RKO (cell line): ENCODE results near the gene OLFML2B.

Source experiments
- DNase-seq: peaks from one replicate; pipeline ENCODE4 v3.0.0-alpha.2; 2016; ENCODE audit warnings: low spot score

Gene OLFML2B

DNA sequence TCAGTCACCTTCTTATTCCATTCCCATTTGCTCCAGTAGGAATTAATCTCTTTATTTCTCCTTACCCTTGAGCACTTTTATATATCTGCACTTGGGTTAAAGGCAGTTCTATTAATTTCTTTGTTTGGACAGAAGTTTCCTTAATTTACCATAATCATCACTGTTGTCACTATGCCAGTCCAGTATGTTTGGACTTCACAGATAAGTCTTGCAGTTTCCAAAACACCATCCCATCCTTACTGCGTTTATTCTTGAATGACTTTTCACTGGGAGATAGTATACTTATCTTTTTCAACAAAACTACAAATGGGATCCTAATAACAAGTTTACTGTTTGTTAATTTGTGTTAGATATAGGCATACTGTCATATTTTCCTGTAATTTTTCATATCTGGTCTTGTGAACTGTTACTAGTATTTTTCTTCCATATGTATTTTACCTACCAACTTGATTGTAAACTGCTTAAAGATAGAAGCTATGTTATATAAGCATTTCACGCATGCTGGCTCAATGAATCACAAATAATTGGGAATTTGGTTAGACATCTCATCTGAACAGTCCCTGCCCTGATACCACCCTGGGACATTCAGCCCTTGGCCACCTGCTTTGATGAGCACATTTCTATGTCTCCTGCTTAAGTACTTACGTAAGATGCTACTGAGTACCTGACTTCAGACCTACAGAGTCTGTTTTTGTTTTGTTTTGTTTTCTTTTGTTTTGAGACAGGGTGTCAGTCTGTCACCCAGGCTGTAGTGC, 78.2 kb downstream of the OLFML2B start:
- DNase-seq = no peak

DNA sequence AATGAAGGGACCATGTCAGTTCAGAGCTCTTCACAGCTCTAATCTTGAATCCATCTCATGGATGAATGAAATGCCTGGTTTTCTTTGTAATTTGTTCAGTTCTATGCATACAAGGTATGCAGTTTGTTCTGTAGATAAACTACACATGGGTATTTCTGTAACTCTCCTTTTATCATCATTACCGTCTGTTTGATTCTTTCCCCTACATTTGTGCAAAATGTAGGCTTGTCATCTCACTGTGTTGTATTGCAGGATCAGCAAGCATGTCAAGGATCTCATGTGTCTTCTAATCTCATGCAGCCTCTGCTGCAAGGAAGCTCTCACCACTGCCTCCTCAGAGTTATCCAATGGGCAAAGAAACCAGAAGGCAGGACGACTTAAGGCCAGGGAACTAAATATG, 79.3 kb downstream of the OLFML2B start:
- DNase-seq = no peak

DNA sequence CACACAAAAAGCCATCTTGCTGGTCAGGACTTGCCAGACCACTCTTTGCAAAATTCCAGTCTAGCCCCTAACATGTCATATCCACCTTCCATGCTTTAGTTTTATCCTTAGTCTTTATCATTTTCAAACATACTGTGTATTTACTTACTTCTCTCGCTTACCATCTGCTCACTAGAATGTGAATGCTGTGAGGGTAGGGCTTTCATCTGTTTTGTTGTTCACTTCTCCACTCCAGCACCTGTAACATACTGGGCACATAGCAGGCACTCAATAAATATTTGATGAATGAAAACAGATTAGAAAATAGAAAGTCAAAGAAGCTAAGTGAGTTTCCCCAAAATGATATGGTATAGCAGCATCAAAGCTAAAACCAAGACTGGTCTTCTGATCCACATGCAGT, 79.9 kb downstream of the OLFML2B start:
- DNase-seq = no peak

DNA sequence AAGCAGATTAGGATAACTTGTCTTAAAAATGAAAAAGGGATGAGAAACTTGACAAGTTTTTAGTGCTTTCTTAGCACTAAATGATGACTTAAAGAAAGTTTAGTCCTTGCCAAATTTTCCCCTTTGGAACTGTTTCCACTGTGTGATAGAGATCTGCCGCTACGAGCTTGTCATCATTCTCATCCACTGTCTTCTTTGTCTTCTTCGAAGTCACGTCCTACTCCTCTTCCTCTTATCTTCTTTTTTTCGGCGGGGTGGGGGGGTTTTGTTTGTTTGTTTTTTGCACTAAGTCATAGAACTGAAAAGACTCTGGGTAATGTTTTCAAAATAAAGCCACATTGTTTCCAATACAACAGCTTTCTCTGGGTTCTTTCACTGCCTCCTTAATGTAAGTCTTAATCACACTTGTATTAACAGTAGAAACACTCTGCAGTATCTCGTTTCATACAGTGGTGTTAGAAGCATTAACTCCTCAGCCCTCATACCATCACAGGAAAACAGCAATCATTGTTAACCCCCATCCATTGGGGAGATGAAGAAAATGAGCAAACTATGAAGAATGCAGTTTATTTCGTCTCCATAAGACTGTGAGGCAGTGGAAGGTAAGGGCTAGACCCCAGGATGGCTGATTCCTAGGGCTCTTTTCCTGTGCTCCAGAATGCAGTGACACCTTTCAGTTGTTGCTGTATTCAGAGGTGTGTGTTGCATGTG, 81.8 kb downstream of the OLFML2B start:
- no peak for DNase-seq

DNA sequence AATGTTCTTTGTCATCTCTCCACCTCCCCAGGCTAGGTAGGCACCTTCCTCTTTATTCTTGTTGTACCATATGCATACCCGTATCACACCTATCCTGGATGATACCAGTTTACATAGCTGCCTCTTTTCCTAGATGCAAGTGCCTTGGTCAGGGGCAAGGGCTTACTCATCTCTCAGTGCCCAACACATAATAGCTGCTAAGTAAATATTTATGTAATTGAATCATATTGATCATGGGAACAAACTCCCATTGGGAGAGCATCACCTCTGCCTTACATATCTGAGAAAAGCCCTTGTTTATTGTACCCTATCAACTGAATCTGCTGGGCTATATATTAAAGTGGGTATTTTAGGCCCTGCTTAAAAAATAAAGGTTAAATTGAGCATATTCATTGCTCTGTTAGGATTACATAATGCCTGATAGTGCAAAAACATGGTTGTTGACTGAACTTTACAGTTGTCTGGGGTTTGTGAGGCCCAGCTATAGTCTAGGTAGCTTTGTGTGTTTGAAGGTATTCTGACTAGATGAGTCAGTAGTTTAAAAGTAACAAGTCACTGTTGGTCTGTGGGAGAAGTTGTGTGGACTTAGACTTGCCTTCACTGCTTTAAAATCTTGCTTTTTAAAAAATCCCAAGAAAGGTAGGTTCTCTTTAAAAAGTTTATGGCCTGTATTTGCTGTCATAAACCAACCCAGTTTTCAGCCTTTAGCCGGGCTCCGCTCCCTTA, 82.6 kb downstream of the OLFML2B start:
- DNase-seq = no peak

DNA sequence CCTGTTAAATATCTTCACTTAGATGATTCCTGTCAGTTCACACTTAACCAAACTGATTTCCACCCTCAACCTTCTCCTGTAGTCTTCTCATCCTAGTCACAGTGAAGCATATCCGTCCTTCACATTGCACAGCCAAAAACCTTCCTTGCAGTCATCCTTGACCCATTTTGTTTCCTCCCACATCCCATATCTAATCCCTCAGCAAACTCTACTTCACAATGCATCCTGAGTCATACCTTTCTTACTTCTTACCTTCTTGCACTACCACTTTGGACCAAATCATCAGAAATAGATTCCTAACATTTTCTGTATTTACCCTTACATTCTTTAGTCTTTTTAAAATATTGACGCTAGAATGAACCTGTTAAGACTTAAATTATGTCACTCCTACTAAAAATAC, 86.9 kb downstream of the OLFML2B start:
- no peak for DNase-seq

DNA sequence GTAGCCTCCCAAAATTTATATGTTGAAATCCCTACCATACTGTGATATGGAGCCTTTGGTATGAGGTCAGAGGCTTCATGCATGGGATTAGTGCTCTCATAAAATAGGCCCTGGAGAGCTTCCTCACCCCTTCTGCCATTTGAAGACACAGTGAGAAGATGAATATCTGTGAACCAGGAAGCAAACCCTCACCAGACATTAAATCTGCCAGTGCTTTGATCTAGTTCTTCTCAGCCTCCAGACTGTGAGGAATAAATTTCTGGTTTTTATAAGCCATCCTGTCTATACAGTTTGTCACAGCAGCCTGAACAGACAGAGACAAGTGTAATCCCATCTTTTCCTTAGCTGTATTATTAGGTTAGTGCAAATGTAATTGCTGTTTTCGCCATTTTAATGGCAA, 88.4 kb downstream of the OLFML2B start:
- DNase-seq = no peak

DNA sequence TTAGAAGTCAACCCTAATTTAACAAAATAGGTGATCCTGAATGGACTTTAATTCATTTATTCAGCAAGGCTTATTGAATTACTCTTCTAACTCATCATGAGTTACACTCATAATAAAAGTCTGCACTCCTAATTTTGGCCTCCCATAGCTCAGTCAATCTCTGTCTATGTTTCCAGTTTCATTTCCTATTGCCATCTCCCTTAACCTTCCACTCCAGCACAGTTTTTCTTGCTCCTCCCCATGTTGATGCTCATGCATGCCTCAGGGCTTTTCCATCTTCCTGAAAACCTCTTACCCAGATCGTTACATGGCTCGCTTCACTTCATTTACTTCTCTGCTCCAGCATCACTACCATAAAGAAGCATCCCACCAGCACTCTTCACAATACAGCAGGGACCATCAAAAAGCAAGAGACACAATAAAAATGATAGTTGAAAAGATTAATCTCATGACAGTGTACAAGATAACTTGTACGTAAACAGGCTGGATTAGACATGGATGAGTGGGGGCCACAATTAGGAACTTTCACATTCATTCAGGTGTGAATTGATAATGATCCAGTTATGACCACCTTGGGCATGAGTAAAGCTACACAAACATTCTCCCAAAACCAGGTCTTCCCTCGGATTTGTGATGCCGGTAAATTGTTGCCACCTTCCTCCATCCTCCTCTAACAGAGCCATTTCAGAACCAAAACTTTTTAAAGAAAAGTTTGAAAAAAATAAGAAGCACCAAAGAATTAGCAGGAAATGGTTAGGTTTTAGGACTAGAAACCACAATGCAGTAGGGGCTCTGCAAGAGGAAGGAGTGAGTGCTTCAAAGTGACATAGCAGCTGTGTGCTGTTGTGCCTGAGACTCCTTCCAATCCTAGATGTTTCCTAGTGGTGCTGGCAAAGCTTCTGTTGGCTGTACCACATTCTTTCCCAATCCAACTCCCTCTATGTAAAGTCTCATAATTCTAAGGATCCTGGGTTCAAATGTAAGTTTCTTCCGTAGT, 89.8 kb downstream of the OLFML2B start:
- no peak for DNase-seq
